IMR-90 (cell line): ENCODE results near the gene FARS2. TPM values are rescaled to one million over a fixed set of nuclear protein-coding genes. Genes with fewer than 3 reads are reported as not detected.

Experiments used
- ATAC-seq: fragments of 200-7000 bp; cut with Tn5 transposase; 2 replicates; pipeline ENCODE4 v1.9.1; 2020; ENCODE audit warnings: low read depth, mild to moderate bottlenecking, moderate library complexity
- BruUV-seq: library from RNA; stranded (reverse); fragments of 400-500 nt; replicated peaks from 2 replicates; lab custom pipeline; 2021; lab: Mats Ljungman, UMichigan
- CTCF ChIA-PET: fragments of 300-600 bp; formaldehyde crosslinking; extraction: SDS; loops from one replicate; lab custom pipeline; 2021; ENCODE audit warnings: antibody characterized with exemption; lab: Yijun Ruan, JAX
- POLR2A ChIA-PET: fragments of 300-600 bp; sonication (Branson Sonifier 250); formaldehyde crosslinking; loops from one replicate; lab custom pipeline; 2022; ENCODE audit warnings: antibody characterized with exemption; ENCODE audit not compliant: unreplicated experiment; lab: Charles Lee
- DNase-seq: peaks from one replicate; pipeline ENCODE4 v3.0.0; 2013
- H2AFZ ChIP-seq: replicated peaks from 2 replicates; pipeline ENCODE3; 2013; ENCODE audit warnings: low read length, mild to moderate bottlenecking; ENCODE audit not compliant: poor library complexity
- H2AK5ac ChIP-seq: 2 replicates; pipeline ENCODE4 v1.6.1; 2013; ENCODE audit warnings: low read depth, low read length, inconsistent platforms
- H2AK9ac ChIP-seq: replicated peaks from 2 replicates; pipeline ENCODE3; 2013; ENCODE audit warnings: mild to moderate bottlenecking, low read depth, low read length, moderate library complexity; ENCODE audit not compliant: poor library complexity
- H2BK120ac ChIP-seq: 2 replicates; pipeline ENCODE4 v1.6.1; 2013; ENCODE audit warnings: low read depth, low read length, inconsistent platforms
- H2BK15ac ChIP-seq: 3 replicates; pipeline ENCODE4 v1.6.1; 2013; ENCODE audit warnings: low read depth, low read length, inconsistent platforms
- H2BK20ac ChIP-seq: 2 replicates; pipeline ENCODE4 v1.6.1; 2013; ENCODE audit warnings: low read depth, mild to moderate bottlenecking, inconsistent platforms, low read length, moderate library complexity
- H2BK5ac ChIP-seq: 2 replicates; pipeline ENCODE4 v1.6.1; 2013; ENCODE audit warnings: mild to moderate bottlenecking, low read depth, low read length, inconsistent platforms; ENCODE audit not compliant: poor library complexity, severe bottlenecking
- H3K14ac ChIP-seq: replicated peaks from 2 replicates; pipeline ENCODE4 v1.6.1; 2013; ENCODE audit warnings: low read depth, low read length, inconsistent platforms
- H3K18ac ChIP-seq: 2 replicates; pipeline ENCODE4 v1.6.1; 2013; ENCODE audit warnings: low read depth, low read length, control low read depth
- H3K23ac ChIP-seq: 2 replicates; pipeline ENCODE4 v1.6.1; 2013; ENCODE audit warnings: low read depth, low read length, inconsistent platforms
- H3K27ac ChIP-seq: 2 replicates; pipeline ENCODE4 v1.5.1; 2013; ENCODE audit warnings: mild to moderate bottlenecking, control low read depth, low read length; ENCODE audit not compliant: insufficient read depth
- H3K27me3 ChIP-seq: 2 replicates; pipeline ENCODE4 v1.6.1; 2013; ENCODE audit warnings: low read length; ENCODE audit not compliant: control insufficient read depth, insufficient read depth
- H3K36me3 ChIP-seq: 2 replicates; pipeline ENCODE4 v1.6.1; 2013; ENCODE audit warnings: low read length, mixed read lengths; ENCODE audit not compliant: control insufficient read depth, insufficient read depth
- H3K4ac ChIP-seq: 2 replicates; pipeline ENCODE4 v1.6.1; 2013; ENCODE audit warnings: low read depth, low read length, inconsistent platforms
- H3K4me1 ChIP-seq: 2 replicates; pipeline ENCODE4 v1.6.1; 2013; ENCODE audit warnings: low read length, mixed read lengths; ENCODE audit not compliant: control insufficient read depth, insufficient read depth
- H3K4me2 ChIP-seq: 2 replicates; pipeline ENCODE4 v1.6.1; 2013; ENCODE audit warnings: low read depth, mild to moderate bottlenecking, control low read depth, low read length, moderate library complexity
- H3K4me3 ChIP-seq: 2 replicates; pipeline ENCODE4 v1.5.1; 2013; ENCODE audit warnings: low read depth, mild to moderate bottlenecking, control low read depth, low read length, moderate library complexity; ENCODE audit not compliant: insufficient read depth
- H3K56ac ChIP-seq: 2 replicates; pipeline ENCODE4 v1.6.1; 2013; ENCODE audit warnings: low read length, inconsistent platforms; ENCODE audit not compliant: insufficient read depth; ENCODE audit errors: extremely low read depth
- H3K79me1 ChIP-seq, 2 experiments: 2 replicates each; pipeline ENCODE4 v1.6.1; 2013; ENCODE audit warnings: low read length in 2 of 2, inconsistent platforms in 1 of 2, low read depth in 1 of 2
- H3K9ac ChIP-seq: 2 replicates; pipeline ENCODE4 v1.6.1; 2013; ENCODE audit warnings: low read depth, low read length, control low read depth
- H3K9me1 ChIP-seq: 2 replicates; pipeline ENCODE4 v1.6.1; 2013; ENCODE audit warnings: low read length, inconsistent platforms; ENCODE audit not compliant: insufficient read depth
- H3K9me3 ChIP-seq: 2 replicates; pipeline ENCODE4 v1.6.1; 2013; ENCODE audit warnings: low read length; ENCODE audit not compliant: control insufficient read depth, insufficient read depth
- H4K20me1 ChIP-seq: 2 replicates; pipeline ENCODE4 v1.6.1; 2013; ENCODE audit warnings: low read length, inconsistent platforms; ENCODE audit not compliant: insufficient read depth
- H4K5ac ChIP-seq: 2 replicates; pipeline ENCODE4 v1.6.1; 2013; ENCODE audit warnings: mild to moderate bottlenecking, low read depth, low read length, control low read depth
- H4K8ac ChIP-seq, 2 experiments: 2 replicates each; pipeline ENCODE4 v1.6.1; 2013; ENCODE audit warnings: low read depth in 2 of 2, low read length in 2 of 2, control low read depth in 1 of 2, inconsistent platforms in 1 of 2
- H4K91ac ChIP-seq: 2 replicates; pipeline ENCODE4 v1.6.1; 2013; ENCODE audit warnings: low read depth, low read length, inconsistent platforms; ENCODE audit not compliant: insufficient read depth
- BHLHE40 ChIP-seq: fragments of 150-350 bp; IDR thresholded peaks from 2 replicates; pipeline ENCODE4 v1.6.1; 2016; ENCODE audit warnings: mild to moderate bottlenecking, low read depth, low read length
- CEBPB ChIP-seq: IDR thresholded peaks from 2 replicates; pipeline ENCODE4 v1.6.1; 2012; ENCODE audit warnings: low read depth, low read length, improper control_type of control experiment
- CHD1 ChIP-seq: IDR thresholded peaks from 2 replicates; pipeline ENCODE4 v1.6.1; 2012; ENCODE audit warnings: low read depth, low read length, improper control_type of control experiment
- CTCF ChIP-seq: conservative IDR thresholded peaks from 2 replicates; pipeline ENCODE4 v1.5.1; 2012; ENCODE audit warnings: mild to moderate bottlenecking, low read depth, low read length, improper control_type of control experiment
- ELK1 ChIP-seq: fragments of 150-350 bp; IDR thresholded peaks from 2 replicates; pipeline ENCODE4 v1.6.1; 2016; ENCODE audit warnings: low read depth, mild to moderate bottlenecking, low read length, moderate library complexity, borderline replicate concordance
- MAFK ChIP-seq: IDR thresholded peaks from 2 replicates; pipeline ENCODE4 v1.6.1; 2012; ENCODE audit warnings: low read depth, low read length, improper control_type of control experiment
- MAZ ChIP-seq: IDR thresholded peaks from 2 replicates; pipeline ENCODE4 v1.6.1; 2012; ENCODE audit warnings: low read depth, mild to moderate bottlenecking, low read length, improper control_type of control experiment, moderate library complexity, borderline replicate concordance
- MXI1 ChIP-seq: IDR thresholded peaks from 2 replicates; pipeline ENCODE4 v1.6.1; 2012; ENCODE audit warnings: low read depth, mild to moderate bottlenecking, low read length, moderate library complexity, borderline replicate concordance
- RAD21 ChIP-seq: IDR thresholded peaks from 2 replicates; pipeline ENCODE4 v1.6.1; 2012; ENCODE audit warnings: low read length, improper control_type of control experiment
- RCOR1 ChIP-seq: IDR thresholded peaks from 2 replicates; pipeline ENCODE4 v1.6.1; 2012; ENCODE audit warnings: mild to moderate bottlenecking, low read length, improper control_type of control experiment; ENCODE audit not compliant: insufficient replicate concordance
- SMC3 ChIP-seq: fragments of 150-350 bp; IDR thresholded peaks from 2 replicates; pipeline ENCODE4 v1.6.1; 2016; ENCODE audit warnings: low read depth, mild to moderate bottlenecking, antibody characterized with exemption, low read length, moderate library complexity
- WGBS, 2 experiments: methylation state at CpG; one replicate each; pipeline versions ENCODE4 v1.1.5 to v1.1.7; 2013; ENCODE audit warnings: missing lambda C conversion rate in 2 of 2; ENCODE audit not compliant: insufficient read length in 1 of 2; ENCODE audit errors: extremely low coverage in 2 of 2; 5-methylcytosine and 5-hydroxymethylcytosine counted together
- dilution Hi-C: fragments of 300-500 bp; cut with HindIII; formaldehyde crosslinking; loops from one replicate; pipeline ENCODE4 v1.14.3; 2018; ENCODE audit warnings: low sequenced_read_pairs; ENCODE audit not compliant: unreplicated experiment
- in situ Hi-C: fragments of 300-500 bp; cut with MboI; formaldehyde crosslinking; loops from 3 replicates; pipeline ENCODE4 v1.14.3; 2019; ENCODE audit warnings: low sequenced_read_pairs, inconsistent platforms, mixed read lengths
- intact Hi-C: fragments of 100-400 bp; cut with micrococcal nuclease; formaldehyde crosslinking; loops from 2 replicates; pipeline ENCODE4 v1.10.0; 2022
- polyA plus RNA-seq, 3 experiments: library from polyadenylated mRNA; depleted of rRNA; stranded (reverse); fragments of >200 nt; gene quantifications; 2 replicates each; pipeline ENCODE4 v1.2.3, GENCODE V29; 2012; ENCODE audit warnings: low replicate concordance in 1 of 3
- total RNA-seq: library from RNA; depleted of rRNA; stranded (reverse); fragments of >200 nt; gene quantifications from 2 replicates; pipeline ENCODE4 v1.2.3, GENCODE V29; 2012

FARS2 gene
- total and polyA plus RNA-seq, 2 of the 4 experiments (the other 2 are of a cell fraction) = 12.1 to 28.9 TPM

- no peaks in the 10 kb centered on the region for H3K9me3 ChIP-seq
- WGBS, 2 experiments = 90% methylated on average over 3 of the region's 4 CpGs; no CpG with 5 or more reads in 1 of the 2 experiments
- H2AK5ac ChIP-seq = no peak overlapping the region
- H3K56ac ChIP-seq = no peak overlapping the region
- H3K36me3 ChIP-seq = no peaks in the 10 kb centered on the region
- no peak overlapping the region for H4K5ac ChIP-seq
- H4K91ac ChIP-seq = no peak overlapping the region
- H3K27me3 ChIP-seq = no peaks in the 10 kb centered on the region
- no peak overlapping the region for H2BK5ac ChIP-seq
- no peak overlapping the region for H3K14ac ChIP-seq
- H3K9me1 ChIP-seq = peaks cover 5% of the 10 kb centered on the region; the same call in 1 of the 2 replicates
- H4K8ac ChIP-seq = no peak overlapping the region
- no TSS peak for BruUV-seq
- peak overlapping the region; percentile 18 for H2AK9ac ChIP-seq
- no peaks in the 10 kb centered on the region for H3K79me1 ChIP-seq
- ChIA-PET CTCF (no interaction called here), POLR2A (no interaction called here)
- H3K4me1 ChIP-seq = no peaks in the 10 kb centered on the region
- no peaks in the 10 kb centered on the region for H4K20me1 ChIP-seq
- in situ Hi-C loops = no loop called here
- no peak overlapping the region for H3K4me2 ChIP-seq
- no peak overlapping the region for H3K4me3 ChIP-seq
- H3K9ac ChIP-seq = no peak overlapping the region
- no peak for DNase-seq
- H3K27ac ChIP-seq = no peak overlapping the region
- H3K4ac ChIP-seq = no peak overlapping the region
- ATAC-seq = no peak
- H2BK15ac ChIP-seq = no peak overlapping the region
- no peak overlapping the region for H3K18ac ChIP-seq
- intact Hi-C loops = no loop called here
- H2BK20ac ChIP-seq = no peak overlapping the region
- dilution Hi-C loops = no loop called here
- H3K23ac ChIP-seq = no peak overlapping the region
- no peak overlapping the region for H2BK120ac ChIP-seq
- no peak overlapping the region for H2AFZ ChIP-seq
- TF ChIP-seq RAD21 = no peak
- no peak for TF ChIP-seq BHLHE40
- no peak for TF ChIP-seq CHD1
- no peak for TF ChIP-seq MXI1
- no peak for TF ChIP-seq CTCF
- no peak for TF ChIP-seq MAZ
- no peak for TF ChIP-seq ELK1
- no peak for TF ChIP-seq RCOR1
- no peak for TF ChIP-seq CEBPB
- no peak for TF ChIP-seq MAFK
- TF ChIP-seq SMC3 = no peak
Observed at GRCh38 chr6:5506149-5506548, 244.8 kb downstream of the FARS2 start.
